ENCODE results near the gene ADAMTSL3.

Gene ADAMTSL3

GRCh38 chr15:83866692-83867091 is 212.8 kb downstream of the ADAMTSL3 start:
- DNase-seq (ENCODE audit: extremely low spot score), result no peak
- TF ChIP-seq FOXA1 (IDR thresholded peaks at IDR 0.05) (no peak), BHLHE40 (IDR thresholded peaks at IDR 0.05; ENCODE audit: borderline replicate concordance) (no peak), FOXM1 (IDR thresholded peaks at IDR 0.05; ENCODE audit: borderline replicate concordance) (no peak), NFRKB (IDR thresholded peaks at IDR 0.05) (no peak), CTBP1 (IDR thresholded peaks at IDR 0.05; ENCODE audit: borderline replicate concordance) (no peak), L3MBTL2 (conservative IDR thresholded peaks at IDR 0.05) (no peak), ZNF384 (IDR thresholded peaks at IDR 0.05) (no peak), TARDBP (IDR thresholded peaks at IDR 0.05) (no peak), FOXK2 (IDR thresholded peaks at IDR 0.05) (no peak)
- TF ChIP-seq, protein P1, sequence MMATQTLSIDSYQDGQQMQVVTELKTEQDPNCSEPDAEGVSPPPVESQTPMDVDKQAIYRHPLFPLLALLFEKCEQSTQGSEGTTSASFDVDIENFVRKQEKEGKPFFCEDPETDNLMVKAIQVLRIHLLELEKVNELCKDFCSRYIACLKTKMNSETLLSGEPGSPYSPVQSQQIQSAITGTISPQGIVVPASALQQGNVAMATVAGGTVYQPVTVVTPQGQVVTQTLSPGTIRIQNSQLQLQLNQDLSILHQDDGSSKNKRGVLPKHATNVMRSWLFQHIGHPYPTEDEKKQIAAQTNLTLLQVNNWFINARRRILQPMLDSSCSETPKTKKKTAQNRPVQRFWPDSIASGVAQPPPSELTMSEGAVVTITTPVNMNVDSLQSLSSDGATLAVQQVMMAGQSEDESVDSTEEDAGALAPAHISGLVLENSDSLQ (IDR thresholded peaks at IDR 0.05), result no peak
- POLR2A ChIA-PET, result no interaction called here
- CTCF ChIA-PET, result no interaction called here

GRCh38 chr15:83869341-83869740 is 215.4 kb downstream of the ADAMTSL3 start:
- POLR2A ChIA-PET, result no interaction called here
- TF ChIP-seq SUZ12 (IDR thresholded peaks at IDR 0.05) (no peak), SP1 (IDR thresholded peaks at IDR 0.05) (no peak), FOXA1 (IDR thresholded peaks at IDR 0.05) (no peak), TARDBP (IDR thresholded peaks at IDR 0.05) (no peak), ZNF384 (IDR thresholded peaks at IDR 0.05) (no peak), HDGF (IDR thresholded peaks at IDR 0.05; ENCODE audit: borderline replicate concordance) (no peak), ARNT (IDR thresholded peaks at IDR 0.05) (no peak), LEF1 (IDR thresholded peaks at IDR 0.05; ENCODE audit: borderline replicate concordance) (no peak), L3MBTL2 (conservative IDR thresholded peaks at IDR 0.05) (no peak), FOXK2 (IDR thresholded peaks at IDR 0.05) (no peak), CTBP1 (IDR thresholded peaks at IDR 0.05; ENCODE audit: borderline replicate concordance) (no peak), FOXM1 (IDR thresholded peaks at IDR 0.05; ENCODE audit: borderline replicate concordance) (no peak), BHLHE40 (IDR thresholded peaks at IDR 0.05; ENCODE audit: borderline replicate concordance) (no peak), NFRKB (IDR thresholded peaks at IDR 0.05) (no peak), ELF4 (IDR thresholded peaks at IDR 0.05) (no peak)
- TF ChIP-seq, protein P1 (IDR thresholded peaks at IDR 0.05), result no peak
- CTCF ChIA-PET, result no interaction called here

GRCh38 chr15:83871808-83872559 is 218.1 kb downstream of the ADAMTSL3 start:
- ChIA-PET CTCF (no interaction called here), POLR2A (no interaction called here)
- no peak for DNase-seq (ENCODE audit: extremely low spot score)
- TF ChIP-seq SP1 (IDR thresholded peaks at IDR 0.05), result no peak
- TF ChIP-seq CTBP1 (IDR thresholded peaks at IDR 0.05; ENCODE audit: borderline replicate concordance), result no peak
- no peak for TF ChIP-seq BHLHE40 (IDR thresholded peaks at IDR 0.05; ENCODE audit: borderline replicate concordance)
- TF ChIP-seq, protein P1 (IDR thresholded peaks at IDR 0.05), result no peak
- TF ChIP-seq FOXM1 (IDR thresholded peaks at IDR 0.05; ENCODE audit: borderline replicate concordance), result no peak
- no peak for TF ChIP-seq HDGF (IDR thresholded peaks at IDR 0.05; ENCODE audit: borderline replicate concordance)
- no peak for TF ChIP-seq SUZ12 (IDR thresholded peaks at IDR 0.05)
- no peak for TF ChIP-seq L3MBTL2 (conservative IDR thresholded peaks at IDR 0.05)
- TF ChIP-seq TARDBP (IDR thresholded peaks at IDR 0.05), result no peak
- no peak for TF ChIP-seq ARNT (IDR thresholded peaks at IDR 0.05)
- TF ChIP-seq FOXA1 (IDR thresholded peaks at IDR 0.05), result no peak
- TF ChIP-seq ELF4 (IDR thresholded peaks at IDR 0.05), result no peak
- no peak for TF ChIP-seq LEF1 (IDR thresholded peaks at IDR 0.05; ENCODE audit: borderline replicate concordance)
- no peak for TF ChIP-seq NFRKB (IDR thresholded peaks at IDR 0.05)
- no peak for TF ChIP-seq ZNF384 (IDR thresholded peaks at IDR 0.05)
- no peak for TF ChIP-seq FOXK2 (IDR thresholded peaks at IDR 0.05)

More at GRCh38 chr15:83869341-83869740, 215.4 kb downstream of the ADAMTSL3 start:
- DNase-seq (ENCODE audit: extremely low spot score), result no peak

DNA sequence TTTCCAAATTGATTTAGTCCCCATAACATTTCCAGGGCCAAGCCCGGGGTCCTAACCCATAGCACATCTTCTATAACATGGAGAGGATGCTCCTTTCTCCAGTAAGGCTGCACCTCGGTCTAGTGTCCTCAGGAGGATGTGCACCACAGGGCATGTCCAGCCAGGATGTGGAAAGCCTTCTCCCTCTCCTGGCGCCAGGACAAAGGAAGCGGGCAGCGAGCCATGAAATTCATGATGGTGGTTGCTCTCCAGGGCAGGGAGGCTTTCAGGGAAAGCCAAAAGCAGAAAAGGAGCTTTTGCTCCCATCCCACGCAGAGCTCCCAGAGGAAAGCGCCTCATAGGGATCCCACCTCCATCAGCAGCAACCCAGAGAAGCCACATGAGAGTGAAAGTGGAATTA is 220.0 kb downstream of the ADAMTSL3 start:
- ChIA-PET POLR2A (no interaction called here), CTCF (no interaction called here)
- no peak for DNase-seq (ENCODE audit: extremely low spot score)
- TF ChIP-seq, protein P1 (IDR thresholded peaks at IDR 0.05), result no peak
- no peak for TF ChIP-seq ZNF384 (IDR thresholded peaks at IDR 0.05)

DNA sequence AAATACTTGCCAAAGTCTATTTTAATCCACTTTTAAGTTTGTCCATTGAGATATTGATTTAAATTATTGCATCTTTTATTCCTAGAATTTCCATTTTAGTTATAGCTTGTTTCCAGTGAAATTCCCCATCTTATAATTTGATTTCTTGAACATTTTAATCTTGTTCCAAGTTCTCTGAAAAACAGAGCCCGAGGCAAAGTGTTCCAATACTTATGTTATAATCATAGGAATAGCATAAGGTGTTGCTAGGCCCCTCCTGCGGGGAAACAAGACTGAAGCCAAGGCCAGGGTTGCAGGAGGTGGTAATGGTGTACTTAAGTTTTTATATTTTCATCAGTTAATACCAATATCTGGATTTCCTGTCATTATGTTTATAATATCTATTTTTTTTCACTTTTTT is 226.6 kb downstream of the ADAMTSL3 start:
- DNase-seq (ENCODE audit: extremely low spot score), result no peak
- POLR2A ChIA-PET, result no interaction called here

GRCh38 chr15:83881156-83881555 is 227.2 kb downstream of the ADAMTSL3 start:
- CTCF ChIA-PET, result no interaction called here
- no peak for TF ChIP-seq BHLHE40 (IDR thresholded peaks at IDR 0.05; ENCODE audit: borderline replicate concordance)
- no peak for TF ChIP-seq FOXA1 (IDR thresholded peaks at IDR 0.05)
- TF ChIP-seq L3MBTL2 (conservative IDR thresholded peaks at IDR 0.05), result no peak
- no peak for TF ChIP-seq SP1 (IDR thresholded peaks at IDR 0.05)
- TF ChIP-seq NFRKB (IDR thresholded peaks at IDR 0.05), result no peak
- TF ChIP-seq SUZ12 (IDR thresholded peaks at IDR 0.05), result no peak
- TF ChIP-seq, protein P1 (IDR thresholded peaks at IDR 0.05), result no peak
- no peak for TF ChIP-seq ELF4 (IDR thresholded peaks at IDR 0.05)
- no peak for TF ChIP-seq CTBP1 (IDR thresholded peaks at IDR 0.05; ENCODE audit: borderline replicate concordance)
- TF ChIP-seq TARDBP (IDR thresholded peaks at IDR 0.05), result no peak
- TF ChIP-seq HDGF (IDR thresholded peaks at IDR 0.05; ENCODE audit: borderline replicate concordance), result no peak
- no peak for TF ChIP-seq ZNF384 (IDR thresholded peaks at IDR 0.05)
- TF ChIP-seq FOXK2 (IDR thresholded peaks at IDR 0.05), result no peak
- DNase-seq (ENCODE audit: extremely low spot score), result no peak
- POLR2A ChIA-PET, result no interaction called here

More for the DNA sequence above, 226.6 kb downstream of the ADAMTSL3 start:
- CTCF ChIA-PET, result no interaction called here
- no peak for TF ChIP-seq ELF4 (IDR thresholded peaks at IDR 0.05)

All from HEK293T (cell line).